Breast epithelium (tissue), 4 donors: Measurements from ENCODE around the gene UGT1A10. TPM values are rescaled to one million over a fixed set of nuclear protein-coding genes. Genes with fewer than 3 reads are reported as not detected.
"Not testable (repeated sequence)": the region's sequence is repeated elsewhere in the genome, so short reads cannot be mapped to it uniquely, and the experiment has no call there.

Source experiments
- DNase-seq, 2 donors: peaks; one replicate each; pipeline ENCODE4 v3.0.0-alpha.2; 2019; ENCODE audit warnings: low spot score in 2 of 2
- H3K27ac ChIP-seq, 2 donors: fragments of 200-600 bp; sonication (generic) in 1 of 2; one replicate each; pipeline ENCODE4 v1.5.1; 2016 to 2019; ENCODE audit warnings: mild to moderate bottlenecking in 1 of 2
- H3K27me3 ChIP-seq, 2 donors: fragments of 200-600 bp; sonication (generic) in 1 of 2; one replicate each; pipeline versions ENCODE4 v1.5.1 to v1.6.0; 2017 to 2019; ENCODE audit warnings: control low read depth in 1 of 2, mild to moderate bottlenecking in 1 of 2
- H3K36me3 ChIP-seq: fragments of 200-600 bp; one replicate; pipeline ENCODE4 v1.5.1; 2019
- H3K4me1 ChIP-seq, 2 donors: fragments of 200-600 bp; sonication (generic); one replicate each; pipeline ENCODE4 v1.5.1; 2016 to 2019; ENCODE audit warnings: control low read depth in 1 of 2
- H3K4me3 ChIP-seq, 3 donors: fragments of 200-600 bp; sonication (generic); 1 replicate in 2 of 3; 2 replicates in 1 of 3; pipeline ENCODE4 v1.5.1; 2016 to 2019; ENCODE audit warnings: mild to moderate bottlenecking in 3 of 3, moderate library complexity in 2 of 3
- H3K9me3 ChIP-seq, 2 donors: fragments of 200-600 bp; sonication (generic) in 1 of 2; one replicate each; pipeline ENCODE4 v1.5.1; 2016 to 2019; ENCODE audit warnings: control low read depth in 1 of 2
- CTCF ChIP-seq, 3 donors: fragments of 450-650 bp; IDR thresholded peaks; one replicate each; pipeline ENCODE4 v1.5.1; 2016 to 2017; ENCODE audit warnings: antibody characterized with exemption in 3 of 3, mild to moderate bottlenecking in 3 of 3, moderate library complexity in 3 of 3
- POLR2A ChIP-seq: fragments of 450-650 bp; IDR thresholded peaks from one replicate; pipeline ENCODE4 v1.6.1; 2016; ENCODE audit warnings: antibody characterized with exemption, mild to moderate bottlenecking, moderate library complexity
- POLR2AphosphoS5 ChIP-seq, 3 donors: sonication (generic); formaldehyde crosslinking; IDR thresholded peaks; one replicate each; pipeline ENCODE4 v1.6.1; 2017; ENCODE audit warnings: antibody characterized with exemption in 3 of 3
- intact Hi-C: fragments of 100-400 bp; cut with DNase I; formaldehyde crosslinking; loops from one replicate; pipeline ENCODE4 v1.15.1; 2023; ENCODE audit warnings: low total_unique reads
- total RNA-seq, 3 donors: library from RNA; depleted of rRNA; stranded (reverse); fragments of >200 nt; gene quantifications; one replicate each; pipeline ENCODE4 v1.1.0, GENCODE V29; 2016

Gene UGT1A10
- total RNA-seq = not detected

GRCh38 chr2:233636306-233636705, at the start of gene UGT1A10:
TSS of gene UGT1A10 (plus strand) at chr2:233636448. CDS start at chr2:233636523, 75 bp downstream.
- DNase-seq, intact Hi-C loops, H3K9me3 ChIP-seq, H3K36me3 ChIP-seq, H3K4me3 ChIP-seq, H3K4me1 ChIP-seq, H3K27ac ChIP-seq, H3K27me3 ChIP-seq: not testable (repeated sequence)

- intact Hi-C loops = no loop called here
- no peak for TF ChIP-seq POLR2A
- no peak for TF ChIP-seq CTCF (IDR thresholded peaks at IDR 0.05)
- no peak for TF ChIP-seq POLR2AphosphoS5 (IDR thresholded peaks at IDR 0.05)
- H3K4me1 ChIP-seq = no peaks in the 10 kb centered on the region
- no peaks in the 10 kb centered on the region for H3K36me3 ChIP-seq
- DNase-seq = no peak
- no peak overlapping the region for H3K27ac ChIP-seq
- no peaks in the 10 kb centered on the region for H3K27me3 ChIP-seq
- no peaks in the 10 kb centered on the region for H3K9me3 ChIP-seq
- H3K4me3 ChIP-seq = no peak overlapping the region
Observed at GRCh38 chr2:233588400-233588799, 47.8 kb upstream of the UGT1A10 start.

DNA sequence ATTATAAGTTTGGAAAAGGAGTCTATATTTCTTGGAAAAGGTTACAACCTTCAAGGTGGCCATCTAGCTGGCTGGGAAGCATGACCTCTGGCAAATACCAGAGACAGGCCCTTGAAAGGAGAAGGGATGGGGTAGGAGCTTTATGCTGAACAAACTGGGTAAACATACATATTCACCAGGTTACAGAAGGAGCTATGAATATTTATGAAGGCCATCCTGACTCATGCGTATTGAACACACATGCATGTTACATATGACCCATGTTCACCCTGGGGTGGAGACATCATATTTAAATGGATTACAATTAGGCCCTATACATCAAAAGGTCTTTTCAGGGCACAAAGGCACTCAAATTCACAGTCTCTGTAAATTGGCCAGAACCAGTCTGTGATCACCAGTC, 43.5 kb upstream of the UGT1A10 start:
- H3K27me3 ChIP-seq, H3K4me3 ChIP-seq, intact Hi-C loops, DNase-seq, H3K4me1 ChIP-seq, H3K36me3 ChIP-seq, H3K27ac ChIP-seq, H3K9me3 ChIP-seq: not testable (repeated sequence)

GRCh38 chr2:233593201-233593600, 43.0 kb upstream of the UGT1A10 start:
- TF ChIP-seq POLR2A (no peak), POLR2AphosphoS5 (IDR thresholded peaks at IDR 0.05) (no peak), CTCF (IDR thresholded peaks at IDR 0.05) (no peak)
- Histone ChIP-seq H3K36me3 (no peaks in the 10 kb centered on the region), H3K4me1 (no peaks in the 10 kb centered on the region), H3K9me3 (no peaks in the 10 kb centered on the region), H3K4me3 (no peak overlapping the region), H3K27ac (no peak overlapping the region), H3K27me3 (no peaks in the 10 kb centered on the region)
- no peak for DNase-seq
- intact Hi-C loops = no loop called here

DNA sequence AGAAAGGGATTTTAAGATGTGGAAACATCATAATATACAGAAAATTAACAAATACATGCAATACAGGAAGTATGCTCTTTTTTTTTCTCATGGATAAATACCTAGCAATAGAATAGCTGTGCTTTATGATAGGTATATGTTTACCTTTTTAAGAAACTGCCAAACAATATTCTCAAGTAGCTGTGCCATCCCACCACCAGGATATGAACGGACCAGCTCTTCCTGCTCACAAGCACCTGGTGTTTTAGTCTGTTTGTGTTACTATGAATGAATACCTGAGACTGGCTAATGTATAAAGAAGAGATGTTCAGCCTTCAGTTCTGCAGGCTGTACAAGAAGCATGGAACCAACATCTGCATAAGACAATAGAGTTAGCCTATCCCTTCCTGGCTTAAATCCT, 38.7 kb upstream of the UGT1A10 start:
- DNase-seq = no peak
- H3K27me3 ChIP-seq = no peaks in the 10 kb centered on the region
- no peaks in the 10 kb centered on the region for H3K9me3 ChIP-seq
- H3K4me3 ChIP-seq = no peak overlapping the region
- intact Hi-C loops = no loop called here
- no peaks in the 10 kb centered on the region for H3K4me1 ChIP-seq
- TF ChIP-seq POLR2AphosphoS5 (IDR thresholded peaks at IDR 0.05) = no peak
- TF ChIP-seq CTCF (IDR thresholded peaks at IDR 0.05) = no peak
- TF ChIP-seq POLR2A = no peak
- no peaks in the 10 kb centered on the region for H3K36me3 ChIP-seq
- H3K27ac ChIP-seq = no peak overlapping the region

- no peak for DNase-seq
- intact Hi-C loops = no loop called here
- H3K9me3 ChIP-seq = no peaks in the 10 kb centered on the region
- no peak for TF ChIP-seq CTCF (IDR thresholded peaks at IDR 0.05)
- no peak for TF ChIP-seq POLR2AphosphoS5 (IDR thresholded peaks at IDR 0.05)
- TF ChIP-seq POLR2A = no peak
- no peak overlapping the region for H3K27ac ChIP-seq
- H3K4me3 ChIP-seq = no peak overlapping the region
- H3K36me3 ChIP-seq = no peaks in the 10 kb centered on the region
- H3K27me3 ChIP-seq = no peaks in the 10 kb centered on the region
- no peaks in the 10 kb centered on the region for H3K4me1 ChIP-seq
Observed at GRCh38 chr2:233598952-233599351, 37.3 kb upstream of the UGT1A10 start.
